ENCODE data around the gene MGA.
A peak's percentile ranks its signal among the peaks of the same experiment; 100 is the strongest.

MGA gene

GRCh38 chr15:41660235-41661077, at the start of gene MGA:
TSS of gene MGA (plus strand) at chr15:41660405.
- peak; percentile 69 for DNase-seq (ENCODE audit: low read depth, low spot score)

GRCh38 chr15:41620536-41621199, 39.5 kb upstream of the MGA start:
- no peak for DNase-seq (ENCODE audit: low read depth, low spot score)

- DNase-seq (ENCODE audit: low read depth, low spot score), result peak; percentile 66
Measured at GRCh38 chr15:41621200-41622193, 38.7 kb upstream of the MGA start.

GRCh38 chr15:41622901-41623300, 37.3 kb upstream of the MGA start:
- DNase-seq (ENCODE audit: low read depth, low spot score), result no peak

- no peak for DNase-seq (ENCODE audit: low read depth, low spot score)
Measured at GRCh38 chr15:41627203-41627602, 33.0 kb upstream of the MGA start.

GRCh38 chr15:41629463-41629862, 30.7 kb upstream of the MGA start:
- no peak for DNase-seq (ENCODE audit: low read depth, low spot score)

GRCh38 chr15:41629883-41630282, 30.3 kb upstream of the MGA start:
- DNase-seq (ENCODE audit: low read depth, low spot score), result no peak

GRCh38 chr15:41630616-41631217, 29.5 kb upstream of the MGA start:
- no peak for DNase-seq (ENCODE audit: low read depth, low spot score)

GRCh38 chr15:41631880-41632470, 28.2 kb upstream of the MGA start:
- DNase-seq (ENCODE audit: low read depth, low spot score), result no peak

- DNase-seq (ENCODE audit: low read depth, low spot score), result no peak
Measured at GRCh38 chr15:41633609-41634008, 26.6 kb upstream of the MGA start.

- no peak for DNase-seq (ENCODE audit: low read depth, low spot score)
Measured at GRCh38 chr15:41634072-41634626, 26.1 kb upstream of the MGA start.

- no peak for DNase-seq (ENCODE audit: low read depth, low spot score)
Measured at GRCh38 chr15:41637086-41637485, 23.1 kb upstream of the MGA start.

GRCh38 chr15:41640985-41641384, 19.2 kb upstream of the MGA start:
- no peak for DNase-seq (ENCODE audit: low read depth, low spot score)

GRCh38 chr15:41647262-41647661, 12.9 kb upstream of the MGA start:
- no peak for DNase-seq (ENCODE audit: low read depth, low spot score)

GRCh38 chr15:41648097-41648496, 12.1 kb upstream of the MGA start:
- DNase-seq (ENCODE audit: low read depth, low spot score), result no peak

GRCh38 chr15:41648770-41649169, 11.4 kb upstream of the MGA start:
- no peak for DNase-seq (ENCODE audit: low read depth, low spot score)

GRCh38 chr15:41650806-41651205, 9.4 kb upstream of the MGA start:
- no peak for DNase-seq (ENCODE audit: low read depth, low spot score)

GRCh38 chr15:41651373-41651772, 8.8 kb upstream of the MGA start:
- no peak for DNase-seq (ENCODE audit: low read depth, low spot score)

- no peak for DNase-seq (ENCODE audit: low read depth, low spot score)
Measured at GRCh38 chr15:41653760-41654159, 6.4 kb upstream of the MGA start.

GRCh38 chr15:41655716-41656115, 4.5 kb upstream of the MGA start:
- DNase-seq (ENCODE audit: low read depth, low spot score), result no peak

- DNase-seq (ENCODE audit: low read depth, low spot score), result no peak
Measured at GRCh38 chr15:41656188-41656587, 4.0 kb upstream of the MGA start.
